Astrocyte (in vitro differentiated cells and primary cell): ENCODE measurements around the gene RASL11A.

Source experiments
- CTCF ChIP-seq: IDR thresholded peaks from 2 replicates; pipeline ENCODE4 v1.5.1; 2011; ENCODE audit warnings: low read depth, mild to moderate bottlenecking, inconsistent platforms, low read length, moderate library complexity; ENCODE audit not compliant: insufficient read depth
- EZH2 ChIP-seq: IDR thresholded peaks from 2 replicates; pipeline ENCODE4 v1.6.1; 2012; ENCODE audit warnings: mild to moderate bottlenecking, low read length, inconsistent platforms; ENCODE audit not compliant: insufficient read depth

- TF ChIP-seq EZH2 = no peak
- TF ChIP-seq CTCF = no peak
Measured at GRCh38 chr13:27257233-27257568, 13.4 kb upstream of the RASL11A start.
